A673 (cell line): ENCODE data around the gene GALNT13. TPM values are rescaled to one million over a fixed set of nuclear protein-coding genes. Genes with fewer than 3 reads are reported as not detected.

Experiments
- BruUV-seq: library from RNA; stranded (reverse); fragments of 400-500 nt; replicated peaks from 2 replicates; lab custom pipeline; 2021; lab: Mats Ljungman, UMichigan
- CTCF ChIA-PET: fragments of 300-600 bp; sonication (Branson Sonifier 250); formaldehyde crosslinking; loops from one replicate; lab custom pipeline; 2022; ENCODE audit warnings: antibody characterized with exemption; lab: Charles Lee
- POLR2A ChIA-PET: fragments of 300-600 bp; sonication (Branson Sonifier 250); formaldehyde crosslinking; loops from one replicate; lab custom pipeline; 2022; ENCODE audit warnings: antibody characterized with exemption; ENCODE audit not compliant: low non-redundant PET; lab: Charles Lee
- DNase-seq: peaks from one replicate; pipeline ENCODE4 v3.0.0-alpha.2; 2015; ENCODE audit warnings: low spot score
- H3K27ac ChIP-seq: fragments of 200-600 bp; sonication (generic); 2 replicates; pipeline ENCODE4 v1.5.1; 2016; ENCODE audit warnings: mixed run types, low read depth, mild to moderate bottlenecking, mixed read lengths, antibody characterized with exemption, low read length; ENCODE audit not compliant: poor library complexity, severe bottlenecking
- H3K27me3 ChIP-seq: fragments of 200-600 bp; sonication (generic); replicated peaks from 2 replicates; pipeline ENCODE4 v1.6.1; 2017; ENCODE audit warnings: mixed run types, low read depth, mild to moderate bottlenecking, mixed read lengths, antibody characterized with exemption, low read length; ENCODE audit not compliant: insufficient read depth, poor library complexity
- H3K36me3 ChIP-seq: fragments of 200-600 bp; sonication (generic); 2 replicates; pipeline ENCODE4 v1.6.1; 2016; ENCODE audit warnings: mixed run types, mild to moderate bottlenecking, mixed read lengths, antibody characterized with exemption, low read length; ENCODE audit not compliant: insufficient read depth, poor library complexity, severe bottlenecking
- H3K4me1 ChIP-seq: fragments of 200-600 bp; sonication (generic); 2 replicates; pipeline ENCODE4 v1.6.1; 2017; ENCODE audit warnings: mixed run types, mild to moderate bottlenecking, mixed read lengths, antibody characterized with exemption, low read length; ENCODE audit not compliant: insufficient read depth, poor library complexity, severe bottlenecking
- H3K4me3 ChIP-seq: fragments of 200-600 bp; sonication (generic); 2 replicates; pipeline ENCODE4 v1.5.1; 2016; ENCODE audit warnings: low read depth, mixed run types, mild to moderate bottlenecking, mixed read lengths, low read length; ENCODE audit not compliant: poor library complexity, severe bottlenecking
- H3K9me3 ChIP-seq: fragments of 200-600 bp; sonication (generic); 2 replicates; pipeline ENCODE4 v1.6.1; 2016; ENCODE audit warnings: mixed run types, low read depth, mild to moderate bottlenecking, mixed read lengths, antibody characterized with exemption, low read length; ENCODE audit not compliant: poor library complexity, severe bottlenecking
- EZH2 ChIP-seq: fragments of 200-600 bp; sonication (generic); IDR thresholded peaks from 2 replicates; pipeline ENCODE4 v1.6.1; 2017; ENCODE audit warnings: borderline replicate concordance, low read depth, mild to moderate bottlenecking, mixed read lengths, antibody characterized with exemption, low read length; ENCODE audit not compliant: poor library complexity, severe bottlenecking
- intact Hi-C: fragments of 100-400 bp; cut with micrococcal nuclease; formaldehyde crosslinking; loops from one replicate; pipeline ENCODE4 v1.10.0; 2022; ENCODE audit not compliant: unreplicated experiment
- total RNA-seq: library from RNA; stranded (reverse); gene quantifications from 2 replicates; pipeline ENCODE4 v1.2.3, GENCODE V29; 2021
- TF ChIP-seq, protein P1 (sequence below): fragments of 300-800, 200-600 bp; sonication (generic); conservative IDR thresholded peaks from 2 replicates; pipeline ENCODE4 v1.5.1; 2017; ENCODE audit warnings: low read depth, mild to moderate bottlenecking, antibody characterized with exemption, low read length, moderate library complexity, mixed read lengths

Gene GALNT13
- total RNA-seq, 1 experiment from 2014 or later: not detected

GRCh38 chr2:154374416-154374815 is 502.7 kb downstream of the GALNT13 start:
- no peaks in the 10 kb centered on the region for H3K36me3 ChIP-seq
- CTCF ChIA-PET: no interaction called here
- POLR2A ChIA-PET: no interaction called here
- H3K27ac ChIP-seq: no peak overlapping the region
- H3K4me3 ChIP-seq: no peak overlapping the region
- BruUV-seq: no TSS peak
- no peaks in the 10 kb centered on the region for H3K9me3 ChIP-seq
- TF ChIP-seq, protein P1, sequence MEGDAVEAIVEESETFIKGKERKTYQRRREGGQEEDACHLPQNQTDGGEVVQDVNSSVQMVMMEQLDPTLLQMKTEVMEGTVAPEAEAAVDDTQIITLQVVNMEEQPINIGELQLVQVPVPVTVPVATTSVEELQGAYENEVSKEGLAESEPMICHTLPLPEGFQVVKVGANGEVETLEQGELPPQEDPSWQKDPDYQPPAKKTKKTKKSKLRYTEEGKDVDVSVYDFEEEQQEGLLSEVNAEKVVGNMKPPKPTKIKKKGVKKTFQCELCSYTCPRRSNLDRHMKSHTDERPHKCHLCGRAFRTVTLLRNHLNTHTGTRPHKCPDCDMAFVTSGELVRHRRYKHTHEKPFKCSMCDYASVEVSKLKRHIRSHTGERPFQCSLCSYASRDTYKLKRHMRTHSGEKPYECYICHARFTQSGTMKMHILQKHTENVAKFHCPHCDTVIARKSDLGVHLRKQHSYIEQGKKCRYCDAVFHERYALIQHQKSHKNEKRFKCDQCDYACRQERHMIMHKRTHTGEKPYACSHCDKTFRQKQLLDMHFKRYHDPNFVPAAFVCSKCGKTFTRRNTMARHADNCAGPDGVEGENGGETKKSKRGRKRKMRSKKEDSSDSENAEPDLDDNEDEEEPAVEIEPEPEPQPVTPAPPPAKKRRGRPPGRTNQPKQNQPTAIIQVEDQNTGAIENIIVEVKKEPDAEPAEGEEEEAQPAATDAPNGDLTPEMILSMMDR: no peak
- TF ChIP-seq EZH2: no peak
- no peak for DNase-seq
- H3K4me1 ChIP-seq: no peaks in the 10 kb centered on the region
- H3K27me3 ChIP-seq: peaks cover 54% of the 10 kb centered on the region
- intact Hi-C loops: loop anchor here (2.0 to 10.0 kb wide), 4 partner anchors 500 to 1630 kb away; partner anchors contain the start of gene GALNT13

DNA sequence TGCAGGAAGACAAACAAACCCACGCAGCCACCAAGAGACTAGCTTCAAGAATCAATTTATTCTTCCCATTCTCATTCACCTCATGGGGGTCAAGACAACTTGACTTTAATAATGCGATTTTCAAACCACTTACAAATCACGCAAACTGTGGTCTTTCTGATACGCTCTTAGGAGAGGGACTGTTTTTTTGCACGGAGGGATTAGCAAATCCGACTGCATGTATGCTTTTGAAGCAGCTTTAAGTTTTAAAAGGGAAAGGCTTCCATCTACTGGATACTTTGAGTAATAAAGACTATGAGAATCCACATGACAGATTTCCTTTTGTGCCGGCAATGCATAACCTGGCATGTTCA is 503.8 kb downstream of the GALNT13 start:
- Histone ChIP-seq H3K36me3 (no peaks in the 10 kb centered on the region), H3K27me3 (peaks cover 54% of the 10 kb centered on the region), H3K4me3 (peak overlapping the region; percentile 8), H3K4me1 (no peaks in the 10 kb centered on the region), H3K9me3 (no peaks in the 10 kb centered on the region), H3K27ac (no peak overlapping the region)
- no TSS peak for BruUV-seq
- ChIA-PET POLR2A (no interaction called here), CTCF (interaction anchor here (0.6 kb wide), 1 partner anchor 657 kb away, joined by 3 read pairs; no protein-coding TSS in a partner anchor)
- TF ChIP-seq, protein P1: peak; percentile 57
- TF ChIP-seq EZH2: no peak
- intact Hi-C loops: loop anchor here (2.0 to 10.0 kb wide), 6 partner anchors 501 to 1631 kb away; partner anchors contain the start of gene GALNT13
- peak; percentile 74 for DNase-seq

GRCh38 chr2:154381931-154382794 is 510.4 kb downstream of the GALNT13 start:
- peaks cover 17% of the 10 kb centered on the region for H3K27me3 ChIP-seq
- no peaks in the 10 kb centered on the region for H3K4me1 ChIP-seq
- no TSS peak for BruUV-seq
- intact Hi-C loops: no loop called here
- TF ChIP-seq, protein P1: no peak
- TF ChIP-seq EZH2: no peak
- no peaks in the 10 kb centered on the region for H3K9me3 ChIP-seq
- ChIA-PET POLR2A (no interaction called here), CTCF (no interaction called here)
- no peak overlapping the region for H3K4me3 ChIP-seq
- no peaks in the 10 kb centered on the region for H3K36me3 ChIP-seq
- DNase-seq: no peak
- H3K27ac ChIP-seq: no peak overlapping the region
